ENCODE data around the gene ATRIP. TPM values are rescaled to one million over a fixed set of nuclear protein-coding genes. Genes with fewer than 3 reads are reported as not detected.
A peak's percentile ranks its signal among the peaks of the same experiment; 100 is the strongest.

ATRIP gene
- total RNA-seq, 1 experiment from 2014 or later: 12.5 TPM

DNA sequence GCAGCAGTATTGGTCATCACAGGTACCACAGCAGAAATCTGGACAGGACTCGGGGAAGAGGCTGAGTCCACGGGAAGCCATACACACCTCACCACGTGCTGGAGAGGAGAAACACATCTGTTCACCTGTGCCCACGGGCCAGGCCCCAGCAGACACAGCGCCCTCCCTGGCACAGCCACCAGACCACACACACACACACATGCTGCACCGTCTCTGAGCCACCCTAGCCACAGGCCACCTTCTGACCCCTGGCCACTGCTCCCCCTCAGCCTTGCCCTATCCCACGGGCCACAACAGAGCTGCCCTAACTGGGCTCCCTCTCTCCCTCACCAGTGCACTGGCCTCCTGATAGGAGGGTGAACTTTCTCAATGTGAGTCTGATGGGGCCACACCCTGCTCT lies 54.7 kb downstream of the ATRIP start:
- Mint-ChIP-seq H3K4me1 (ENCODE audit: low read depth, unreplicated experiment) (no peaks in the 10 kb centered on the region), H3K4me3 (ENCODE audit: low read depth, unreplicated experiment) (no peak overlapping the region), H3K27me3 (ENCODE audit: unreplicated experiment) (no peaks in the 10 kb centered on the region), H3K9me3 (ENCODE audit: low read depth, unreplicated experiment) (peaks cover 2% of the 10 kb centered on the region), H3K36me3 (ENCODE audit: insufficient read depth, unreplicated experiment) (peaks cover 19% of the 10 kb centered on the region), H3K27ac (ENCODE audit: unreplicated experiment) (no peak overlapping the region)
- no peak for DNase-seq
- no TSS peak for BruUV-seq (replicated peaks)
- intact Hi-C loops (cut with micrococcal nuclease; ENCODE audit: unreplicated experiment): no loop called here
- CTCF ChIA-PET: interaction anchor here (1.0 to 1.4 kb wide), 2 partner anchors 13 to 65 kb away, joined by 4 read pairs; no protein-coding TSS in a partner anchor
- no peak for TF ChIP-seq CTCF (IDR thresholded peaks at IDR 0.05; ENCODE audit: unreplicated experiment)

GRCh38 chr3:48502121-48502520 lies 55.6 kb downstream of the ATRIP start:
- Mint-ChIP-seq H3K27ac (ENCODE audit: unreplicated experiment) (no peak overlapping the region), H3K27me3 (ENCODE audit: unreplicated experiment) (no peaks in the 10 kb centered on the region), H3K4me1 (ENCODE audit: low read depth, unreplicated experiment) (no peaks in the 10 kb centered on the region), H3K9me3 (ENCODE audit: low read depth, unreplicated experiment) (peaks cover 2% of the 10 kb centered on the region), H3K4me3 (ENCODE audit: low read depth, unreplicated experiment) (no peak overlapping the region), H3K36me3 (ENCODE audit: insufficient read depth, unreplicated experiment) (peaks cover 19% of the 10 kb centered on the region)
- no peak for DNase-seq
- CTCF ChIA-PET: no interaction called here
- BruUV-seq (replicated peaks): no TSS peak
- intact Hi-C loops (cut with micrococcal nuclease; ENCODE audit: unreplicated experiment): no loop called here
- TF ChIP-seq CTCF (IDR thresholded peaks at IDR 0.05; ENCODE audit: unreplicated experiment): no peak

DNA sequence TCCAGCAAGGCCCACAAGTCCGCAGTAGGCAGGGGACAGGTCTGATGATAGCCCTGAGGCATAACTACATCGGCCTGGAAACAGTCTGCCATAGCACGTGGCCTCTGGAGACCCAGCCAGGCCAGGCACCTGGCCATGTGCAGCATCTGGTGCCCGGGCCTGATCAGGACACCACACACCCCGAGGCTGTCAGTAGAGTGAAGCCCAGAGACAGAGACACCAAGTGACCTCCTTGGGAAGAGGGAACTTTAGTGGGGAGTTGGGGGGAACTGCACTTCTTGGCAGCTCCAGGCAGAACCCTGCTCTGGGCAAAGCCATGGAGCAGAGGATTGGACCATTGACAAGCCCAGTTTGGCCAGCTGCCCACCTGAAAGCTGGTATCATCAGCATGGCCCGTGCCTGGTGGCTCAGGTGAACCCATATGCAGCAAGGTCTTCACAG lies 56.2 kb downstream of the ATRIP start:
- Mint-ChIP-seq H3K4me3 (ENCODE audit: low read depth, unreplicated experiment) (peak overlapping the region; percentile 68), H3K4me1 (ENCODE audit: low read depth, unreplicated experiment) (no peaks in the 10 kb centered on the region), H3K27ac (ENCODE audit: unreplicated experiment) (no peak overlapping the region), H3K36me3 (ENCODE audit: insufficient read depth, unreplicated experiment) (peaks cover 21% of the 10 kb centered on the region), H3K27me3 (ENCODE audit: unreplicated experiment) (no peaks in the 10 kb centered on the region), H3K9me3 (ENCODE audit: low read depth, unreplicated experiment) (peaks cover 2% of the 10 kb centered on the region)
- no peak for DNase-seq
- TF ChIP-seq CTCF (IDR thresholded peaks at IDR 0.05; ENCODE audit: unreplicated experiment): no peak
- intact Hi-C loops (cut with micrococcal nuclease; ENCODE audit: unreplicated experiment): no loop called here
- CTCF ChIA-PET: no interaction called here
- BruUV-seq (replicated peaks): no TSS peak

GRCh38 chr3:48503401-48504050 lies 57.0 kb downstream of the ATRIP start:
- no TSS peak for BruUV-seq (replicated peaks)
- CTCF ChIA-PET: no interaction called here
- intact Hi-C loops (cut with micrococcal nuclease; ENCODE audit: unreplicated experiment): no loop called here
- peaks cover under 1% of the 10 kb centered on the region for H3K9me3 Mint-ChIP-seq (ENCODE audit: low read depth, unreplicated experiment)
- no peaks in the 10 kb centered on the region for H3K27me3 Mint-ChIP-seq (ENCODE audit: unreplicated experiment)
- DNase-seq: peak; percentile 6
- H3K36me3 Mint-ChIP-seq (ENCODE audit: insufficient read depth, unreplicated experiment): peaks cover 17% of the 10 kb centered on the region
- no peak overlapping the region for H3K27ac Mint-ChIP-seq (ENCODE audit: unreplicated experiment)
- no peak for TF ChIP-seq CTCF (IDR thresholded peaks at IDR 0.05; ENCODE audit: unreplicated experiment)
- no peaks in the 10 kb centered on the region for H3K4me1 Mint-ChIP-seq (ENCODE audit: low read depth, unreplicated experiment)
- H3K4me3 Mint-ChIP-seq (ENCODE audit: low read depth, unreplicated experiment): peak overlapping the region; percentile 68
